ENCODE data around the gene BLOC1S6. TPM values are rescaled to one million over a fixed set of nuclear protein-coding genes. Genes with fewer than 3 reads are reported as not detected.

BLOC1S6 gene
- total RNA-seq, 1 experiment from 2014 or later: 40.1 TPM

GRCh38 chr15:45606841-45607240 is 19.7 kb downstream of the BLOC1S6 start:
- intact Hi-C loops (cut with micrococcal nuclease): no loop called here
- ATAC-seq (no peak), DNase-seq (no peak)
- CTCF ChIA-PET: no interaction called here
- POLR2A ChIA-PET (ENCODE audit: unreplicated experiment): no interaction called here
- TF ChIP-seq CTCF (conservative IDR thresholded peaks at IDR 0.05; ENCODE audit: low read depth, low read length) (no peak), EZH2phosphoT487 (IDR thresholded peaks at IDR 0.05; ENCODE audit: borderline replicate concordance, low read length) (no peak), EZH2 (IDR thresholded peaks at IDR 0.05; ENCODE audit: low read length, unreplicated experiment) (no peak)
- BruUV-seq (replicated peaks): no TSS peak
- Histone ChIP-seq H3K9me2 (replicated peaks; ENCODE audit: low read length) (no peaks in the 10 kb centered on the region), H3K36me3 (ENCODE audit: low read depth, low read length) (no peaks in the 10 kb centered on the region), H3K4me3 (ENCODE audit: low read length) (no peak overlapping the region), H3K79me2 (ENCODE audit: low read length) (0 out of 2 replicates have a peak, but pooled peaks cover 3% of the 10 kb centered on the region), H4K20me1 (ENCODE audit: low read length) (no peaks in the 10 kb centered on the region), H3K27me3 (ENCODE audit: low read length) (no peaks in the 10 kb centered on the region), H3K4me1 (ENCODE audit: insufficient read depth, low read length) (no peaks in the 10 kb centered on the region), H3F3A (ENCODE audit: low read length, unreplicated experiment) (no peaks in the 10 kb centered on the region), H2AFZ (ENCODE audit: low read length) (no peak overlapping the region), H3K9ac (ENCODE audit: low read length) (no peak overlapping the region), H3K4me2 (ENCODE audit: low read length) (no peak overlapping the region), H3K9me3 (ENCODE audit: low read length) (no peaks in the 10 kb centered on the region), H3K27ac (ENCODE audit: low read length) (no peak overlapping the region)

GRCh38 chr15:45611305-45611704 is 24.1 kb downstream of the BLOC1S6 start:
- BruUV-seq (replicated peaks): no TSS peak
- Histone ChIP-seq H3K4me2 (ENCODE audit: low read length) (no peak overlapping the region), H3K9me3 (ENCODE audit: low read length) (no peaks in the 10 kb centered on the region), H3K36me3 (ENCODE audit: low read depth, low read length) (no peaks in the 10 kb centered on the region), H3K27ac (ENCODE audit: low read length) (no peak overlapping the region), H3K4me1 (ENCODE audit: insufficient read depth, low read length) (peaks cover 12% of the 10 kb centered on the region), H3K9ac (ENCODE audit: low read length) (no peak overlapping the region), H3K4me3 (ENCODE audit: low read length) (no peak overlapping the region), H3K79me2 (ENCODE audit: low read length) (no peaks in the 10 kb centered on the region), H2AFZ (ENCODE audit: low read length) (no peak overlapping the region), H3F3A (ENCODE audit: low read length, unreplicated experiment) (no peaks in the 10 kb centered on the region), H4K20me1 (ENCODE audit: low read length) (no peaks in the 10 kb centered on the region), H3K27me3 (ENCODE audit: low read length) (no peaks in the 10 kb centered on the region), H3K9me2 (replicated peaks; ENCODE audit: low read length) (no peaks in the 10 kb centered on the region)
- ChIA-PET CTCF (interaction anchor here (0.6 to 1.0 kb wide), 6 partner anchors 11 to 153 kb away, joined by 3 to 6 read pairs (median 4); no protein-coding TSS in a partner anchor), POLR2A (ENCODE audit: unreplicated experiment) (interaction anchor here (0.5 to 0.7 kb wide), 3 partner anchors 22 to 62 kb away, joined by 3 to 4 read pairs (median 3); no protein-coding TSS in a partner anchor)
- ATAC-seq (no peak; the same call in 1 of the 2 replicates), DNase-seq (peak; percentile 56)
- intact Hi-C loops (cut with micrococcal nuclease): loop anchor here (5.0 kb wide), 2 partner anchors 59 to 89 kb away; partner anchors contain the start of gene SLC30A4
- peak; percentile 69 for TF ChIP-seq CTCF (conservative IDR thresholded peaks at IDR 0.05; ENCODE audit: low read depth, low read length)
- no peak for TF ChIP-seq EZH2 (IDR thresholded peaks at IDR 0.05; ENCODE audit: low read length, unreplicated experiment)

DNA sequence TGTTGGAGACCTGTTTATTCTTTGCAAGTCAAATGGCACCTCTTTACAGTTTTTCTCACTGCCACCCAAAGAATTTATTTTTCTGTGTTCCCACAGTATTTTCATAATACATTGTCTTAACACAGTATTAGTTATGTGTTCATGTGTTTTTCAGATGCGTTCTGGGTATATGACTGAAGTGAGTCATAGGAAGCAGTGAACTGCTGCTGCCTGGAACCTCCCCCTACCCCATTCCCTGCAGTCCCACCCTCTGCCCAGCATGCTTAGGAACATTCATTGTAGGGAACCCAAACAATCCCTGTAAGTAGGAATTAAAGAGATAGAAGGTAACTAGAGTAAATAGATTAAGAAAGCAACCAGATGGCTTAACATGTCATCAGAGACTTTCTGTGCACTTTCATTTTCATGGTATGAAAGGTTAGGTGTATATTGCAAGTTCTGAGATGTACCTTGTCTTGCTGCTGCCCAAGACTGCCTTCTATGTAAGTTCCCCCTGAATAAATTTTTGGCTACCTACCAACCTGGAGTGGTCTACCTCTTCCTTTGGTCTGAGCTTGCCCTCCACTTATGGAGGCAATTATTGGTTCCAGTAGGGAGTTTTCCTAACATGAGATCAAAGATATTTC is 25.7 kb downstream of the BLOC1S6 start:
- Histone ChIP-seq H4K20me1 (ENCODE audit: low read length) (no peaks in the 10 kb centered on the region), H3F3A (ENCODE audit: low read length, unreplicated experiment) (no peaks in the 10 kb centered on the region), H3K9me2 (replicated peaks; ENCODE audit: low read length) (no peaks in the 10 kb centered on the region), H3K4me3 (ENCODE audit: low read length) (no peak overlapping the region), H3K27me3 (ENCODE audit: low read length) (no peaks in the 10 kb centered on the region), H2AFZ (ENCODE audit: low read length) (no peak overlapping the region), H3K79me2 (ENCODE audit: low read length) (no peaks in the 10 kb centered on the region), H3K4me2 (ENCODE audit: low read length) (peak overlapping the region; percentile 39; the same call in 1 of the 2 replicates), H3K4me1 (ENCODE audit: insufficient read depth, low read length) (peaks cover 23% of the 10 kb centered on the region), H3K27ac (ENCODE audit: low read length) (no peak overlapping the region), H3K36me3 (ENCODE audit: low read depth, low read length) (no peaks in the 10 kb centered on the region), H3K9me3 (ENCODE audit: low read length) (no peaks in the 10 kb centered on the region), H3K9ac (ENCODE audit: low read length) (no peak overlapping the region)
- ChIA-PET CTCF (interaction anchor here (0.9 kb wide), 1 partner anchor 24 kb away, joined by 3 read pairs; no protein-coding TSS in a partner anchor), POLR2A (ENCODE audit: unreplicated experiment) (no interaction called here)
- TF ChIP-seq CTCF (conservative IDR thresholded peaks at IDR 0.05; ENCODE audit: low read depth, low read length) (no peak), EZH2 (IDR thresholded peaks at IDR 0.05; ENCODE audit: low read length, unreplicated experiment) (no peak), EZH2phosphoT487 (IDR thresholded peaks at IDR 0.05; ENCODE audit: borderline replicate concordance, low read length) (no peak)
- no TSS peak for BruUV-seq (replicated peaks)
- DNase-seq: peak; percentile 35
- intact Hi-C loops (cut with micrococcal nuclease): loop anchor here (5.0 kb wide), 2 partner anchors 61 to 91 kb away; partner anchors contain the start of gene SLC30A4
- ATAC-seq: peak; percentile 78

All from PC-3 (cell line).